Right lobe of liver (tissue), 4 donors: ENCODE measurements around the gene SMLR1.

Experiments used
- CTCF ChIP-seq, 4 donors: fragments of 200-600 bp in 3 of 4; fragments of 450-650 bp in 1 of 4; IDR thresholded peaks; one replicate each; pipeline versions ENCODE4 v1.5.1 to v1.8.0; 2016 to 2022; ENCODE audit warnings: antibody characterized with exemption in 4 of 4, mild to moderate bottlenecking in 2 of 4
- POLR2A ChIP-seq: fragments of 450-650 bp; IDR thresholded peaks from one replicate; pipeline ENCODE4 v1.6.1; 2017; ENCODE audit warnings: antibody characterized with exemption, mild to moderate bottlenecking
- donor health status: DM: no; HTN: no; CAD: no.
- donor health status: DM: no; HTN: no; CAD: no.
- donor health status: DM: no; HTN: yes; CAD: no.

DNA sequence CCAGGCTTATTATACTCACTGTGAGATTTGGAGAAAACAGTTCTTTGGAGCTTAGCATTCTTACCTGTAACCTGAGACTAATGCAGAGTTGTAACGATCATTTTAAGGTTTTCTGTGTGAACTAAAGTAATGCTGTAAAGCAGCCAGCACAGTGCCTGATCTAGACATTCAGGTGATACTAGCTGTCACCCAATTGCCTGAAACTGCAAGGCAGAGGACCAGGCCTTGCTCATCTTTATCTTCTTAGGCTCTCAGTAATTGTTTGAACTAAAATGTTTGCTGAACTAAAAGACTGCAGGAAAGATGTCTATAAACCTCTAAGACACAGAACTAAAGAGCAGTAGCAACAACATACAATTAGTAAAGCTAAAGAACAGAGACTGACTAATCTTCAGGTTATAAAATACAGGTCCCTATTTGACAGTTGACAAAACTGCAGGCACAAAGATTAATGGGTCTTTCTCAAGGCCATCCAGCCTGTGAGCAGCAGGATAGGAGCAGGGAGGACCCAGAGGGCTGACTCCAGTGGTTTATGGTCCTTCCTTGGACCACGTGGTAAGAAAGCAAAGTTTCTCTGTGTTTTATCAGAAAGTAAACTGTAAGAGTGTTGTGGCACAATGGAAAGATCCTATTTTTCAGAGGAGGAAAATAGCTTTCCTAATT is 31.4 kb downstream of the SMLR1 start:
- TF ChIP-seq CTCF (IDR thresholded peaks at IDR 0.05) = no peak
- TF ChIP-seq POLR2A = no peak
